RPMI7951 (cell line): ENCODE results near the gene RNFT2. TPM values are rescaled to one million over a fixed set of nuclear protein-coding genes. Genes with fewer than 3 reads are reported as not detected.
A peak's percentile ranks its signal among the peaks of the same experiment; 100 is the strongest.

Experiments used
- DNase-seq: peaks from one replicate; pipeline ENCODE4 v3.0.0-alpha.2; 2012; ENCODE audit warnings: low read depth
- total RNA-seq: library from RNA; depleted of rRNA; stranded (reverse); fragments of >200 nt; shearing (Covaris generic); gene quantifications from 2 replicates; pipeline ENCODE4 v1.2.3, GENCODE V29; 2014

RNFT2 gene
- total RNA-seq, 1 experiment from 2014 or later = 2.4 TPM

- no peak for DNase-seq
Measured at GRCh38 chr12:116709768-116710167, 28.3 kb upstream of the RNFT2 start.

- no peak for DNase-seq
Measured at GRCh38 chr12:116710370-116711150, 27.6 kb upstream of the RNFT2 start.

DNA sequence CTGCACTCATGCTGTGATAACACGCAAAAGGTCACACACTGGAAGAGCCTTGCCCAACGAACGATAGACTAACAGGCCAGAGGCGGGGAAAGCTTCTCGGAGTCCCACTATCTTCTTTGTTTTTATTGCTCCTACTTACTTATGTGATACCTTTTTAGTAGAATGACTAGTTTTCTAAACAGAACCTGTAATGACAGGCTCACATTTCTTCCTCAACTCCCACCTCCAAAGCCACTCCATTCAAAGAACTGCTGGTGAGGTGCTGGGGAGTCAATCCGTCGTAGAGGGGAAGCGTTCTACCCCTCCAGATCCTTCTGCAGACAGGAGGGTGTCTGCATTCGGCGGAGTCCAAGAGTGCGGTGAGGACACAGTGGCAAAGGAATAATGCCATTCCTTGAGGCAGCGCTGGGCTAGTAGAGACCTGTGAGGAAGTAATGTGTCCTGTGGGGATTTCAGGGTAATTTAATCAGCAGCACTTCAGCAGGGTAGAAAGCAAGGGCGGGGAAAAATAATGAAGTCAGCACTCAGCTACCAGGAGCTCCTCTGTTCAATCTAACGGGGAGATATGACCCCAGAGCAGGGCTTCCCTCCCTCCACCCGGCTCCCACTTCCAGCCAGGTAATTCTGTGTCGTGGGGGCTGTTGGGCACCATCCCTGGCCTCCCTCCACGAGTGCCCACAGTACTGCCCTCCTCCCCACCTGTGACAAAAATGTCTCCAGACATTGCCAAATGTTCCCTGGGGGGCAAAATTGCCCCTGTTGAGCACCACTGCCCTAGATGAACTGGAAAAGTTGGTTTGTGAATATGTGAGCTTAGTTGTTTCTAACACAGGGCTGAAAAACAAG, 25.4 kb upstream of the RNFT2 start:
- no peak for DNase-seq

DNA sequence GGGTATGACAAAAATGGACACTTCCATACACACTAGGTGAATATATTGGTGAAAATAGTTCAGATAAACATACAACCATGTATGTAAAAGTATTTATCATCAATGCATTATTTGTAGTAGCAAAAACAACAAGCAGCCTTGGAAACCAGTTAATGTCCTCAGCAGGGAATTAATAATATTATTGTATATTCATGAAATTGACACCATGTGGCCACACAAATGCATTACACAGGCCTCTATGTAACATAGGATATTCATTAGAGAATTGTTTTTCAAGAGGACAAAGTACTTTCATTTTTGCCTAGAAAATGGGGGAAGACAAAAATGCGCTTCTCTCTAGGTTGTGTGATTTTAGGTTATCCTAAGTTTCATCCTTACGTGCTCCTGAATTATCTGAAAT, 24.6 kb upstream of the RNFT2 start:
- no peak for DNase-seq

GRCh38 chr12:116714175-116714574, 23.9 kb upstream of the RNFT2 start:
- no peak for DNase-seq

- peak; percentile 82 for DNase-seq
Measured at GRCh38 chr12:116717466-116718437, 20.4 kb upstream of the RNFT2 start.

- peak; percentile 53 for DNase-seq
Measured at GRCh38 chr12:116718655-116719454, 19.3 kb upstream of the RNFT2 start.

GRCh38 chr12:116719731-116720528, 18.2 kb upstream of the RNFT2 start:
- DNase-seq = no peak

GRCh38 chr12:116722245-116722644, 15.9 kb upstream of the RNFT2 start:
- DNase-seq = no peak

DNA sequence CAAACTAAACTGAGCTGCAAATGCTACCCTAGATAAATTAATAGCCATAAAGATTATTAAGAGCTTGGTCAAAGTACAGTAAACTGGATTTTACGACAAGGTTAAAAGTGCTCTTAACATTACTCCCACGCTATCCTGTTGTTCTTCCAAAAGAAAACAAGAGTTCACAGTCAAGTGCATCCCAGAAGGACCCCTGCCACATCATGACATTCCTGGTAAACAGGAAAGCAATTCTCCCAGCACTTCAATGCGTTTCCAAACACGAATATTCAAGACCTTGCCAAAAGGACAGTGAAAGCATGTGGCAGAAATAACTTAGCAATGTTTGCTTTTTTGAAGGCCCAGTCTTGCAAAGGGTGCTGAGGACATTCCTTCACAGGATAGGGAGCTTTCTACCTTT, 11.4 kb upstream of the RNFT2 start:
- no peak for DNase-seq

- no peak for DNase-seq
Measured at GRCh38 chr12:116727261-116727660, 10.9 kb upstream of the RNFT2 start.

DNA sequence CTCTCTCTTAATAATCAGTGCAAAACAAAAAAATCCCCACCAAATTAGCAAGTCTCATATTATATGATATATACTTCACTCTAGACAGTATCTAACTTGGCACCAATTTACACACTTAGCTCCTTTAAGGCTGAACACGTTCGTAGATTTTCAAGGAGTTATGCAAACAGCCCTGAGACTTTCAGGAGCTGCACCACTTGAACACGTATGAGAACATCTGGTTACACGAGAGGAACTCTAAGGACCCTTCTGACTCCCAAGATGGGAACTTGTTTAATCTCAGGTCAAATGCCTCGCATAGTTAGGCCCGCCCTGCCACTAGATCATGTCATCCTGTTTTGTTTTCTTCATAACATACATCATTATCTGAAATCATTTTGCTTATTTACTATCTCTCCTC, 10.2 kb upstream of the RNFT2 start:
- DNase-seq = no peak

GRCh38 chr12:116731801-116732200, 6.3 kb upstream of the RNFT2 start:
- DNase-seq = no peak

- DNase-seq = no peak
Measured at GRCh38 chr12:116734156-116734768, 3.9 kb upstream of the RNFT2 start.

DNA sequence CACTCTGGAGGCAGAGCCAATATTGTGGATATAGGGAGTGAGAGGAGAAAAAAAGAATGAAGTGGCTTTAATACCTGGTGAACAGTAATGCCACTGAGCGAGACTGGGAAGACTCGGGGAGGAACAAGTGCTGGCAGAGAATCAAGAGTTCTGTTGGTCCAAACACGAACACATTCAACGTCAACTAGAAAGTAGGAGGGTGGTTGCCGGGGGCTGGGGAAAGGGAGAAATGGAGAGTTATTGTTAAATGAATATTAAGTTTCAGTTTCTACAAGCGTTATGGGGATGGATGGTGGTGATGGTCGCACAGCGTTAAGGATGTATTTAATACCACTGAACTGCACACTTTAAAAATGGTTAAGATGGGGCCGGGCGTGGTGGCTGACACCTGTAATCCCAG, 3.0 kb upstream of the RNFT2 start:
- no peak for DNase-seq

DNA sequence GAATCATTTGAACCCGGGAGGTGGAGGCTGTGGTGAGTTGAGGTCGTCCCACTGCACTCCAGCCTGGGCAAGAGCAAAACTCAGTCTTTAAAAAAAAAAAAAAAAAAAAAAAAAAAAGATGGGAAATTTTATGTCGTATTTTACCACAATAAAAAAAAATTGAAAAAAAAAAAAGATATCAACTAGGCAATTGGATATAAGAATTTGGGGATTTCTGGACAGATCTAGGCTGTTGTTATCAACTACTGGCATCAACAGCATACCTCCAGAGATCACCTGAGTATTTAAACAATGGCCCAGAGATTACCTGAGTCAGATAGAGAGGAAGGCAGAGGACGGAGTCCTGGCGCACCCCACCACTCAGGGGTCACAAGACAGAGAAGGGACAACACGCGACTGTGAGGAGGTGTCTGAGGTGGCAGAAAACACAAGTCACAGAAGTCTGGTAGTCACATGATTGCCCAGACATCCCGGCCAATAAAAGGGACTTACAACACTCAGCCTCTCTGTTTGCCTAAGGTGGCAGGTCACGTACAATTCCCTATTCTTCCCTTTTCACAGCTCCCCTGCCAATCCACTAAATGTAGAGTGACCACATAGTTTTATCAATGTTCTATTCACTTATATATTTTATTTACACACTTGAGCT, 2.0 kb upstream of the RNFT2 start:
- DNase-seq = no peak

GRCh38 chr12:116736962-116737773, 947 bp upstream of the RNFT2 start:
- DNase-seq = no peak

DNA sequence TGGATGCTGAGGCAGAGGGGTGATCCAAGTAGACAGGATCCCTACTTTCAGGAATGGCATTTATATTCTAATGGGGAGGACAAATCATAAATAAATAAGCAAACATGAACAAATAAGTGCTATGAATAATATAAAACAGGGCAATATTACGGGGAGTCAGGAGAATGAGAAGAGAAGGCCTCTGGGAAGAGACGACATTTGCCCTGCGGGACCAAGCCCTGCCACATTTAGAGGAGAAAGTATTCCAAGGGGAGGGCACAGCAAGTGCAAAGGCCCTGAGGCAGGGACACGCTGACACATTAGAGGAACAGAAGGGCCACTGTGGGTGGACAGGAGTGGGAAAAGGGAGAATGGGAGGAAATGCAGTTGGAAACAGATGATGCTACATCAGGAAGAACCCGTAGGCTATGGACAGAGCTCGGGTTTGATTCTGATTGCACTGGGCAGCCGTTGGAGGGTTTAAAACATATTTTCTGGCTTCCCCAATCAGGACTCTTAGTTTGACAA, 1.3 kb downstream of the RNFT2 start:
- no peak for DNase-seq
